ENCODE measurements around the gene PAQR9.

GRCh38 chr3:142946861-142947260, 16.6 kb downstream of the PAQR9 start:
- TF ChIP-seq CTCF (IDR thresholded peaks at IDR 0.05): no peak
- TF ChIP-seq POLR2A (IDR thresholded peaks at IDR 0.05): no peak
